Stimulated activated naive CD4-positive, alpha-beta T cell treated with Interleukin-2 at 50 U/mL for 16 hours (primary cell): ENCODE measurements around the gene GRAMD2B.
"Not testable (repeated sequence)": the region's sequence is repeated elsewhere in the genome, so short reads cannot be mapped to it uniquely, and the experiment has no call there.

ENCODE experiments used
- DNase-seq: peaks from one replicate; lab custom pipeline; 2025; lab: John Stamatoyannopoulos, UW

Gene GRAMD2B

GRCh38 chr5:126513302-126513701, 90.1 kb downstream of the GRAMD2B start:
- no peak for DNase-seq

- DNase-seq = no peak
Measured at GRCh38 chr5:126513703-126514102, 90.5 kb downstream of the GRAMD2B start.

GRCh38 chr5:126514131-126514557, 90.9 kb downstream of the GRAMD2B start:
- no peak for DNase-seq

DNA sequence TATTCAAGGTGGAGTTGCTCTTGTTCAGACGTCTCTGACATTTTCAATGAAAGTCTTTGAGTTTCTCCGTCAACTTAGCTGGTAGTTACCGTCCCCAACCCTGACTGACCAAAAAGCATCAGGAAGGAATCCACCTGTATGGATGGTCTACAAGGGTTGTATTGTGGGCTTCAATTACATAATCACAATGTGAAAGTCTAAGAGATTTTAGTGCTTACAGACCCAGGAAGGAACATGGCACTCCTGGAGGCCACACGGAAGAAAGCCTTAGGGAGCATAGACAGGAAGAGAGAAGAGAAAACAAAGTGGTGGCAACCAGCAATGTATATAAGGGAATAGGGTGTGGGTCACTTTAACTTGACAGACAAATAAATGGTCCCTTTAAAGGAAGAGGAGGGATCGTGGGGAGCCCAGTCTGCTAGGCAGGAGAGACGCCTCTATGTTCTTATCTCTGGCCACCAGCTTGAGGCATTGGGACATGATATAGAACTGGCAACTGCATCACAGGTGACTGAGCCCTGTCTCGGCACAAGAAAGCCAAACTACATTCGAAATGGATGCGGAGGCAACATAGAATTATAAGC, 91.4 kb downstream of the GRAMD2B start:
- no peak for DNase-seq

GRCh38 chr5:126515337-126515736, 92.1 kb downstream of the GRAMD2B start:
- DNase-seq = no peak

DNA sequence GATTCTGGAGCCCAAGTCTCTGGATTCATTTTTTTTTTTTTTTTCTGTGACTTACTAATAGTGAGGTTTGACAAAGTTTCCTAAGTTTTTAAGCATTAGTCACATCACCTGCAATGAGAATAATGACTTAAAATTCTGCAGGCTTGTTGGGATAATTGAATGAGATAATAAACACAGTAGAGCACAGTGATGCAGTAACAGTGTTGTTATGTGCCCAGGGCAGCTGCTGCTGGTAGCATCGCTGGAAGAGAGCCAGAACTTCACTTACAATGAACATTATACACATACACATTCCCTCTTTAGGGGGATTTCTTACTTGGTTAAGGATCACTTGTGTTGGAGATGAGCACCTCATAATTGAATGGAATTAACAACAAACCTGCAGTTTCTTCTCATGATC, 92.9 kb downstream of the GRAMD2B start:
- no peak for DNase-seq

DNA sequence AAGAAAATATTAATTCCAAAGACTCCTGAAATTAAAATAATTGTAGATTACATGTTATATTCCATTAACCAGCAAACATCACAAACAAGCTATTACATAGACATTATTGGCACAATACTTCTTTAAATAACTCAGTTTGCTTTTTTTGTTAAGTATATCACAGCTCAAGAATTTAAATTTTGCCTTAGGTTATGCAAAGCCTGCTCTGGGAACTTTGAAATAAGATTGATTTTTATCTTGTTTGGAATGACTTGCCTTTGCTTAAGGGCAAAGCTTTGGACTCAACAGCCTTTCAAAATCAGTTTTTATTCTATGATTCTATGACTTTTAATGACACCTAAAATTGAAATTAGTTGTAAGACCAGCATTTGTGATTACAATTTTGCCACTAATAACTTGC, 93.6 kb downstream of the GRAMD2B start:
- DNase-seq = no peak

GRCh38 chr5:126519223-126519622, 96.0 kb downstream of the GRAMD2B start:
- DNase-seq = not testable (repeated sequence)

DNA sequence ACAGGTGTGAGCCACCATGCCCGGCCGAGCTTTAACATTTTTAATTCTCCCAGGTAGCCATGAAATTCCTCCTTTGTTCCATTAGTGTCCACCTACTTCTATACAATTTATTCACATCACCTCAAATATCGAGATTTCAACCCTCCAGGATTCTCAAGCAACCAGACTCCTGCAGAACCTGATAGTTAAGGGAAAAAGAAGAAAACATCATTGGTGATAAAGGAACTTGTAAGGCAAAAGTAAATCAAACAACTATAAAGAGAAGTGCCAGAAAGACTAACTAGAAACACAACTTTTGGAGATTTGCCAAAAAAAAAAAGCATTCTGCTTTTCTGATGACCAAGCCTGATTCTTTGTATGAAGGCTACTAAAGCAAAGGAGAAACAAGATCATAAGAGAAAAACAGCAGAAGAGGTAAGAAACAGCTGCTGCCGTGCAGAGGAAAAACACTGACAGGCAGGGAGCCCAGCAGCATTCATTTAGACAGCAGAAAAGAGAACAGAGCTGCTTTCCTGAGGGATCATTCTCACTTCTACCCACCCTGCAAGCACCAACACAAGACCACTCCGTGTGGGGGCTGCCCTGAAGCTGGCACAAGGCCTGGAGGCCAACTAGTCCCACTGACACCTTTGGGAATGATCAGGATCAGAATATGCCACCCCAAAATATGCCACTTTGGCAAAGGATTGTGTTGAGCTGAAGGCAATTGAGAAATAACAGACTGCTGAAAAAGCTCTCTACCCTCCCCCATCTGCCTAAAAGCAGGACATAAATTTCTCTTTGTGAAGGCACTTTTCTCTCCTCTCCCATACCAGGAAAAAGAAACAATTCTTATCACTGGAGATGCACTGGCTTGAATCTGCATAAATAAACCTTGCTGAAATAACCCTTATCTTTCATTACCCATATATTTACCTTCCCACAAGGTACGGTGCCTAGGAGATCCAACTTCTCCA, 96.7 kb downstream of the GRAMD2B start:
- no peak for DNase-seq

GRCh38 chr5:126520593-126520953, 97.4 kb downstream of the GRAMD2B start:
- DNase-seq = no peak

GRCh38 chr5:126521130-126521529, 97.9 kb downstream of the GRAMD2B start:
- no peak for DNase-seq

GRCh38 chr5:126523818-126524510, 100.8 kb downstream of the GRAMD2B start:
- no peak for DNase-seq

- DNase-seq = no peak
Measured at GRCh38 chr5:126525630-126526245, 102.5 kb downstream of the GRAMD2B start.

- no peak for DNase-seq
Measured at GRCh38 chr5:126526493-126526892, 103.3 kb downstream of the GRAMD2B start.

DNA sequence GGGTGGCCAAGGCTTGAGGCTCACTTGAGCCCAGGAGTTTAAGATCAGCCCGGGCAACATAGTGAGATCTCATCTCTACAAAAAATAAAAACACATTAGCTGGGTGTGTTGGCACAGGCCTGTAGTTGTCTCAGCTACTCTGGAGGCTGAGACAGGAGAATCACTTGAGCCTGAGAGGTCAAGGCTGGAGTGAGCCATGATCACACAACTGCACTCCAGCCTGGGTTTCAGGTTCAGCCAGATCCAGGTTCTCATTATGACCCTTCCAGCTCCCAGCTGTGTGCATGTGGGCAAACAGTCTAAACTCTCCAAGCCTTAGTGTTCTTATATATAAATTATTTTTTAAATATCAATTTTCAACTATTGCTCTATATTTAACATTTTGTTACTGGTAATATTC, 103.9 kb downstream of the GRAMD2B start:
- no peak for DNase-seq

DNA sequence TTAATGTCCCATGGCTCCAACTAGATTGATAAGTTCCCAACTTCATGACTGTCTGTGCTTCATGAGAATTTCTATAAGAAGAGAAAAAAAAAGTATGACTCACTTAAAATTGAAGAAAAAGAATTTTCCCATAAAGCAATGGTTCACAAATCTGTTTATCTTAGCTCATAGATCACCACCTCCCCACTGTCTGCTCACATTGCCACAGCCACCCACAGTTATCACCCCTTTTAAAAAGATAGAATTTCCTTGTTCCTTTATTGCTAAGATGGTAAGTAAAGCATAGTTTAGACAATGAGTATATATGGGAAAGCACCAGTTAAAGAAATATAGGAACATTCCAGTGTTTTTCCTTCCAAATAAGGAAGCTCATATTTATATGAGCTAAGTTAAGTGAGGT, 104.7 kb downstream of the GRAMD2B start:
- DNase-seq = no peak

DNA sequence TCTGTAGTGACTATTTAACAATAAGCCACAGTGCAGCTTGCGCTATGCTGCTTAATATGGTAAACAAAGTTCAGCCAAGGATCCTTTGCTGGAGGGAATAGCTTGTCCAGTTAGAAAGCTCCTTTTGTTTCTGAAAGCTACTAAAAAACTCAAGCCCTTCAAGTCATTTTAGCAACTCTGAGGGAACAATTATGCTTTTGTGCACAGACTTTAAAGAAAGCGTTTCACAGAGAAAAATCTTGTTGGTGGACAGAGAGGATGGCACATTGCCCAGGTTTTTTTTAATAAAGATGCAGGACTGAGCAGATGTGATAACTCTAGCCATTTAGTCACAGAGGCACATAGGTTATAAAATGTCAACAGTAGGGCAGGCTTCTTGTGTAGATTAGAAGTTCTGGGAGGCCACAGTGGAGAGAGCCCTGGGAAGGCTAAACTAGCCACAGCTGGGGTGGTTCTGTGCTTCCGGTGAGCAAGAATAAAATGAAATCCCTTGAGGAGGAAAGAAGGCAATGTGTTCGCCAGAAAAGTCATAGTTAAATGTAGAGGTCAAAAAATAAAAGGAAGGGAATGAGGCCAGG, 108.4 kb downstream of the GRAMD2B start:
- DNase-seq = no peak

GRCh38 chr5:126534553-126534952, 111.3 kb downstream of the GRAMD2B start:
- no peak for DNase-seq

GRCh38 chr5:126535856-126536545, 112.8 kb downstream of the GRAMD2B start:
- DNase-seq = no peak

GRCh38 chr5:126536874-126537273, 113.7 kb downstream of the GRAMD2B start:
- DNase-seq = no peak

- no peak for DNase-seq
Measured at GRCh38 chr5:126538579-126538978, 115.4 kb downstream of the GRAMD2B start.
